ENCODE results near the gene PHKG2. TPM values are rescaled to one million over a fixed set of nuclear protein-coding genes. Genes with fewer than 3 reads are reported as not detected.

Gene PHKG2
- total RNA-seq, 4 donors from 2014 or later: 13.5 to 44.7 (median 25.8) TPM

GRCh38 chr16:30764086-30764485 is 15.9 kb downstream of the PHKG2 start:
- Histone ChIP-seq H3K4me1 (peaks cover 7 to 23% of the 10 kb centered on the region in 2 donors), H3K27ac (no peak overlapping the region), H3K36me3 (no peaks in the 10 kb centered on the region), H3K4me3 (no peak overlapping the region), H3K9me3 (no peaks in the 10 kb centered on the region), H3K27me3 (no peaks in the 10 kb centered on the region)
- intact Hi-C loops (cut with DNase I; ENCODE audit: low total_unique reads): no loop called here
- no peak for DNase-seq
- TF ChIP-seq POLR2A (IDR thresholded peaks at IDR 0.05) (no peak), CTCF (IDR thresholded peaks at IDR 0.05) (no peak)

GRCh38 chr16:30764816-30765465 is 16.7 kb downstream of the PHKG2 start:
- Histone ChIP-seq H3K9me3 (no peaks in the 10 kb centered on the region), H3K4me1 (peaks cover 7 to 23% of the 10 kb centered on the region in 2 donors), H3K36me3 (no peaks in the 10 kb centered on the region), H3K27ac (no peak overlapping the region), H3K4me3 (no peak overlapping the region), H3K27me3 (no peaks in the 10 kb centered on the region)
- no peak for DNase-seq
- intact Hi-C loops (cut with DNase I; ENCODE audit: low total_unique reads): no loop called here
- TF ChIP-seq POLR2A (IDR thresholded peaks at IDR 0.05): no peak
- TF ChIP-seq CTCF (IDR thresholded peaks at IDR 0.05): no peak

GRCh38 chr16:30766206-30766932 is 18.1 kb downstream of the PHKG2 start:
- no peaks in the 10 kb centered on the region for H3K36me3 ChIP-seq
- intact Hi-C loops (cut with DNase I; ENCODE audit: low total_unique reads): no loop called here

DNA sequence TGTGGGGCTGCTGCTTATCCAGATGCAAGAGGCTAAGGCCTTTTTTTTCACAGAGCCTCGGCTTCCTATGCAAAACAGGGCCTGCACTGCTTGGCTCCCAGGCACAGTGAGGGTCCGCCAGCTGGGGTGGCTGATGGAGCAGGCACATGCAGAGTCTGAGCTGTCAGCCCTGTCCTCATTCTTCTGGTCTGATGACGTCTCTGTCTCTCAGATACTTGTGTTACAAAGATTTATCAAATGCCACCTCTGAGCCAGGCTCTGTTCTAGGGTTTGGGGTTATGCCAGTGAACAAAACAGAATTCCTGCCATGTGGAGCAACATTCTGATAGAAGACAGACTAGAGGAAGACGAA is 18.7 kb downstream of the PHKG2 start:
- TF ChIP-seq POLR2A (IDR thresholded peaks at IDR 0.05): no peak
- no peak for TF ChIP-seq CTCF (IDR thresholded peaks at IDR 0.05)
- Histone ChIP-seq H3K9me3 (no peaks in the 10 kb centered on the region), H3K4me3 (no peak overlapping the region), H3K36me3 (no peaks in the 10 kb centered on the region), H3K27me3 (no peaks in the 10 kb centered on the region), H3K27ac (no peak overlapping the region), H3K4me1 (peaks cover 3 to 14% of the 10 kb centered on the region in 2 donors)
- intact Hi-C loops (cut with DNase I; ENCODE audit: low total_unique reads): no loop called here
- no peak for DNase-seq

More at GRCh38 chr16:30766206-30766932, 18.1 kb downstream of the PHKG2 start:
- Histone ChIP-seq H3K27me3 (no peaks in the 10 kb centered on the region), H3K9me3 (no peaks in the 10 kb centered on the region), H3K27ac (no peak overlapping the region), H3K4me1 (peaks cover 3 to 16% of the 10 kb centered on the region in 2 donors), H3K4me3 (no peak overlapping the region)
- no peak for DNase-seq
- no peak for TF ChIP-seq POLR2A (IDR thresholded peaks at IDR 0.05)
- TF ChIP-seq CTCF (IDR thresholded peaks at IDR 0.05): no peak

- no peaks in the 10 kb centered on the region for H3K36me3 ChIP-seq
- no peak overlapping the region for H3K27ac ChIP-seq
- no peak for DNase-seq
- H3K4me3 ChIP-seq: no peak overlapping the region
- TF ChIP-seq CTCF (IDR thresholded peaks at IDR 0.05) (no peak), POLR2A (IDR thresholded peaks at IDR 0.05) (no peak)
- H3K9me3 ChIP-seq: no peaks in the 10 kb centered on the region
- H3K4me1 ChIP-seq: peaks cover under 1 to 14% of the 10 kb centered on the region in 2 donors
- H3K27me3 ChIP-seq: no peaks in the 10 kb centered on the region
- intact Hi-C loops (cut with DNase I; ENCODE audit: low total_unique reads): no loop called here
Observed at GRCh38 chr16:30767767-30768465, 19.7 kb downstream of the PHKG2 start.

Data from uterus (tissue), 4 donors.